ENCODE results near the gene CCN6.

DNA sequence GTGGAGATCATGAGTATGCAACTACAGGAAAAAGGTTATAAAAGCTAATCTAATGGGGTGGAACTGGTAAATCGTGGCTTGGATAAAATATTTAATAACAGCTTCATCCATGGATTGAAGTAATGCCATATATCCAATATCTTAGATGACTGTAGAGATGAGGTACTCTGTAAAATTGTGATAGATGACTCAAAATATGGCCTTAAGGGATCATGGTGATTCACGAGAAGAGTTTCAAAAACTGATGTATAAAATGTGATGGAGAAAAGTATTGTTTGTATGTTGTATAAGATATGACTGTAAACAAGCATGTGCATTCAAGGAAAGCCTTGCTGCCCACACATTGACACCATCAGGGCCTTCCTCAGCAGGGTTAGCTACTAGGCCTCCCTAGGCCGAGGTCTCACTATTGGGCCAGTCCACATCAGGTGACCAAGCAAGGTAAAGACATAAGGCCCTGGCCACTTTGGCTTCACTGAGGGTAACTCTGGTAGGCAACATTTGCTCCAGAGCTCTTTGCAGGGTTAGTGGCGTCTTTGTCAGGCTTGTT, 17.7 kb upstream of the CCN6 start:
- TF ChIP-seq, protein P1, sequence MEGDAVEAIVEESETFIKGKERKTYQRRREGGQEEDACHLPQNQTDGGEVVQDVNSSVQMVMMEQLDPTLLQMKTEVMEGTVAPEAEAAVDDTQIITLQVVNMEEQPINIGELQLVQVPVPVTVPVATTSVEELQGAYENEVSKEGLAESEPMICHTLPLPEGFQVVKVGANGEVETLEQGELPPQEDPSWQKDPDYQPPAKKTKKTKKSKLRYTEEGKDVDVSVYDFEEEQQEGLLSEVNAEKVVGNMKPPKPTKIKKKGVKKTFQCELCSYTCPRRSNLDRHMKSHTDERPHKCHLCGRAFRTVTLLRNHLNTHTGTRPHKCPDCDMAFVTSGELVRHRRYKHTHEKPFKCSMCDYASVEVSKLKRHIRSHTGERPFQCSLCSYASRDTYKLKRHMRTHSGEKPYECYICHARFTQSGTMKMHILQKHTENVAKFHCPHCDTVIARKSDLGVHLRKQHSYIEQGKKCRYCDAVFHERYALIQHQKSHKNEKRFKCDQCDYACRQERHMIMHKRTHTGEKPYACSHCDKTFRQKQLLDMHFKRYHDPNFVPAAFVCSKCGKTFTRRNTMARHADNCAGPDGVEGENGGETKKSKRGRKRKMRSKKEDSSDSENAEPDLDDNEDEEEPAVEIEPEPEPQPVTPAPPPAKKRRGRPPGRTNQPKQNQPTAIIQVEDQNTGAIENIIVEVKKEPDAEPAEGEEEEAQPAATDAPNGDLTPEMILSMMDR (IDR thresholded peaks at IDR 0.05): no peak
- TF ChIP-seq POLR2A (IDR thresholded peaks at IDR 0.05): no peak
